MCF 10A (cell line): ENCODE measurements around the gene CACNA2D3. TPM values are rescaled to one million over a fixed set of nuclear protein-coding genes. Genes with fewer than 3 reads are reported as not detected.

Source experiments
- BruUV-seq: library from RNA; stranded (reverse); fragments of 400-500 nt; replicated peaks from 2 replicates; lab custom pipeline; 2021; lab: Mats Ljungman, UMichigan
- CTCF ChIA-PET: fragments of 300-600 bp; sonication (Branson Sonifier 250); formaldehyde crosslinking; extraction: SDS; loops from one replicate; lab custom pipeline; 2021; ENCODE audit warnings: antibody characterized with exemption, inconsistent platforms; lab: Yijun Ruan, JAX
- POLR2A ChIA-PET: fragments of 300-600, 350-650 bp; sonication (Branson Sonifier 250); formaldehyde crosslinking; extraction: SDS; loops from one replicate; lab custom pipeline; 2020; ENCODE audit warnings: antibody characterized with exemption, inconsistent platforms; lab: Yijun Ruan, JAX
- DNase-seq: peaks from one replicate; pipeline ENCODE4 v3.0.0-alpha.2; 2018; ENCODE audit not compliant: unreplicated experiment
- H3K27ac Mint-ChIP-seq: one replicate; pipeline ENCODE4 v1.8.0; 2022; ENCODE audit warnings: mild to moderate bottlenecking, low read depth, mixed read lengths; ENCODE audit not compliant: unreplicated experiment
- H3K27me3 Mint-ChIP-seq: one replicate; pipeline ENCODE4 v1.8.0; 2022; ENCODE audit warnings: mixed read lengths; ENCODE audit not compliant: insufficient read depth, unreplicated experiment
- H3K36me3 Mint-ChIP-seq: one replicate; pipeline ENCODE4 v1.8.0; 2022; ENCODE audit warnings: mild to moderate bottlenecking, moderate library complexity, mixed read lengths; ENCODE audit not compliant: insufficient read depth, unreplicated experiment
- H3K4me1 Mint-ChIP-seq: one replicate; pipeline ENCODE4 v1.8.0; 2022; ENCODE audit warnings: mixed read lengths; ENCODE audit not compliant: insufficient read depth, unreplicated experiment
- H3K4me3 Mint-ChIP-seq: one replicate; pipeline ENCODE4 v1.8.0; 2022; ENCODE audit warnings: mild to moderate bottlenecking, moderate library complexity, mixed read lengths; ENCODE audit not compliant: unreplicated experiment
- H3K9me3 Mint-ChIP-seq: one replicate; pipeline ENCODE4 v1.8.0; 2022; ENCODE audit warnings: mixed read lengths; ENCODE audit not compliant: unreplicated experiment
- intact Hi-C: fragments of 100-400 bp; cut with micrococcal nuclease; formaldehyde crosslinking; loops from 2 replicates; pipeline ENCODE4 v1.14.1; 2022
- total RNA-seq: library from RNA; stranded (reverse); gene quantifications from 2 replicates; pipeline ENCODE4 v1.2.3, GENCODE V29; 2022
- TF ChIP-seq, protein P1 (sequence below): fragments of 200-600 bp; IDR thresholded peaks from one replicate; pipeline ENCODE4 v1.8.0; 2022; ENCODE audit warnings: antibody characterized with exemption, mild to moderate bottlenecking; ENCODE audit not compliant: unreplicated experiment

The CACNA2D3 gene
- total RNA-seq, 1 experiment from 2014 or later, result 2.3 TPM

DNA sequence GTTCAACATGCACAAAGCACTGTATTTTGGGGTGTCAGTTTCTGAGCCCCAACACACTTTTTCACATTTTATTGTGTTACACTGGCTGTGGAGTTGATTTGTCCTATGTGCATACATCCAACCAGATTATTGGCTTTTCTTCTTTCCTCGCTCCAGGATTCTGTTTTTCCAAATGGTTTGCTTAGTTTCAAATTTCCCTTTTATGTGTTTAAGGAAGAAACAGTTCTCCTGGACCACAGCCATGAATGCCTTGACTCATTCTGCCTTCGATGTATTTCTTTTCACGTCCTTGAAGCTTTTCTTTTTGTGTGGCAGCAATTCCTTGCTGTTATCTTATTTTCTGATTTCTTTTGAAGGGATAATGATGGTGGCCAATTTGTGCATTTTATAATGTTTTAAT lies 53.8 kb downstream of the CACNA2D3 start:
- TF ChIP-seq, protein P1, sequence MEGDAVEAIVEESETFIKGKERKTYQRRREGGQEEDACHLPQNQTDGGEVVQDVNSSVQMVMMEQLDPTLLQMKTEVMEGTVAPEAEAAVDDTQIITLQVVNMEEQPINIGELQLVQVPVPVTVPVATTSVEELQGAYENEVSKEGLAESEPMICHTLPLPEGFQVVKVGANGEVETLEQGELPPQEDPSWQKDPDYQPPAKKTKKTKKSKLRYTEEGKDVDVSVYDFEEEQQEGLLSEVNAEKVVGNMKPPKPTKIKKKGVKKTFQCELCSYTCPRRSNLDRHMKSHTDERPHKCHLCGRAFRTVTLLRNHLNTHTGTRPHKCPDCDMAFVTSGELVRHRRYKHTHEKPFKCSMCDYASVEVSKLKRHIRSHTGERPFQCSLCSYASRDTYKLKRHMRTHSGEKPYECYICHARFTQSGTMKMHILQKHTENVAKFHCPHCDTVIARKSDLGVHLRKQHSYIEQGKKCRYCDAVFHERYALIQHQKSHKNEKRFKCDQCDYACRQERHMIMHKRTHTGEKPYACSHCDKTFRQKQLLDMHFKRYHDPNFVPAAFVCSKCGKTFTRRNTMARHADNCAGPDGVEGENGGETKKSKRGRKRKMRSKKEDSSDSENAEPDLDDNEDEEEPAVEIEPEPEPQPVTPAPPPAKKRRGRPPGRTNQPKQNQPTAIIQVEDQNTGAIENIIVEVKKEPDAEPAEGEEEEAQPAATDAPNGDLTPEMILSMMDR, result no peak
- Mint-ChIP-seq H3K27ac (no peak overlapping the region), H3K4me3 (no peak overlapping the region), H3K36me3 (no peaks in the 10 kb centered on the region), H3K27me3 (no peaks in the 10 kb centered on the region), H3K4me1 (no peaks in the 10 kb centered on the region), H3K9me3 (no peaks in the 10 kb centered on the region)
- BruUV-seq, result no TSS peak
- ChIA-PET CTCF (interaction anchor here (0.7 to 1.3 kb wide), 3 partner anchors 237 to 683 kb away, joined by 3 to 8 read pairs (median 7); no protein-coding TSS in a partner anchor), POLR2A (interaction anchor here (0.7 kb wide), 1 partner anchor 559 kb away, joined by 3 read pairs; no protein-coding TSS in a partner anchor)
- intact Hi-C loops, result no loop called here
- peak; percentile 28 for DNase-seq

DNA sequence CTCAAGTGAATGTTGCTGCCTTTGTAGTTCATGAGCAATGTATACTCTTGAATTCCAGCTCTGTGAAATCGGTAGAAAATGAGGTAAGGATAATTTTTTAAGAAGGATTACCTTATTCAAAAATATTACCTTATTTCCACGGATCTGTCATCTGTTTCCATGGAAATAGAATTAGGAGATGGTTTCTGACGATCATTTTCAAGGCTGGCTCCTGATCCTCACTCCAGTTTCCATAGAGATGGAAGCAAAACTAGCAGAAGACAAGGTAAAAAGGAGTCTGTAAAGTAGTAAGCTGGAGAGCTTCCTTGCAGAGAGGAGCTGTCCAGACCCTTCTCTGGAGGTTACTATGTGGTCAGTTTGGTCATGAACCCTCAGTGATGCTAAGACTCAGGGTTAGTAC lies 55.5 kb downstream of the CACNA2D3 start:
- Mint-ChIP-seq H3K27me3 (no peaks in the 10 kb centered on the region), H3K4me3 (no peak overlapping the region), H3K4me1 (no peaks in the 10 kb centered on the region), H3K9me3 (no peaks in the 10 kb centered on the region), H3K27ac (no peak overlapping the region), H3K36me3 (no peaks in the 10 kb centered on the region)
- ChIA-PET CTCF (interaction anchor here (0.6 kb wide), 2 partner anchors 13 to 44 kb away, joined by 3 read pairs; no protein-coding TSS in a partner anchor), POLR2A (no interaction called here)
- intact Hi-C loops, result no loop called here
- BruUV-seq, result no TSS peak
- TF ChIP-seq, protein P1, result no peak
- DNase-seq, result no peak

DNA sequence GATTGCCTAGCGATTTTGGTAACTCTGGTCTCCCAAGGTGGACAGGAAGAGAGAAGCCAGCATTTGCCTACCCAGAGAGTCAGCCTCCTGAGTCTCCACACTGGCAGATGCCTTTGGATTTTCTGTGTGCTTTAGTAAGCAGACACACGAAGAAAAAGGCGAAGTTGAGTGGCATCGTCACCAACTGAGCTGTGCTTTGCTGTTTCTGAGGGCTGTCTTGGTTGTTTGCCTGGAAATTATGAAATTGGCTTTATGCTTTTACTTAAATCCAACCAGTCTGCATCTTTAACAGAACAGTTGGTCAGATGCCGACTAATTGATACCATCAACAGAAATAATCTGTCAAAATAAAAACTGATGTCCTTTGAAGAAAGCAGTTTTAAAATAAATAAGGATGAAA lies 56.0 kb downstream of the CACNA2D3 start:
- CTCF ChIA-PET, result interaction anchor here (0.6 kb wide), 1 partner anchor 43 kb away, joined by 3 read pairs; no protein-coding TSS in a partner anchor
- intact Hi-C loops, result no loop called here
- TF ChIP-seq, protein P1, result no peak
- Mint-ChIP-seq H3K4me1 (no peaks in the 10 kb centered on the region), H3K36me3 (no peaks in the 10 kb centered on the region), H3K9me3 (no peaks in the 10 kb centered on the region), H3K27me3 (no peaks in the 10 kb centered on the region), H3K27ac (no peak overlapping the region), H3K4me3 (no peak overlapping the region)
- POLR2A ChIA-PET, result no interaction called here
- BruUV-seq, result no TSS peak
- DNase-seq, result no peak

GRCh38 chr3:54180921-54181320 lies 58.6 kb downstream of the CACNA2D3 start:
- Mint-ChIP-seq H3K27me3 (no peaks in the 10 kb centered on the region), H3K9me3 (no peaks in the 10 kb centered on the region), H3K4me1 (no peaks in the 10 kb centered on the region), H3K27ac (no peak overlapping the region), H3K4me3 (no peak overlapping the region), H3K36me3 (no peaks in the 10 kb centered on the region)
- BruUV-seq, result no TSS peak
- intact Hi-C loops, result no loop called here
- POLR2A ChIA-PET, result no interaction called here
- CTCF ChIA-PET, result interaction anchor here (1.3 to 2.1 kb wide), 2 partner anchors 14 to 194 kb away, joined by 3 to 8 read pairs; no protein-coding TSS in a partner anchor
- TF ChIP-seq, protein P1, result no peak
- DNase-seq, result no peak
